GM23338 (cell line): ENCODE data around the gene SFRP4. TPM values are rescaled to one million over a fixed set of nuclear protein-coding genes. Genes with fewer than 3 reads are reported as not detected.

Source experiments
- ATAC-seq: fragments of 200-7000 bp; cut with Tn5 transposase; 3 replicates; pipeline ENCODE4 v1.9.1; 2020
- DNase-seq: peaks from one replicate; pipeline ENCODE4 v3.0.0-alpha.2; 2015; ENCODE audit warnings: low spot score
- H2AFZ ChIP-seq: fragments of 200-600 bp; sonication (generic); 2 replicates; pipeline ENCODE4 v1.8.0; 2016; ENCODE audit warnings: antibody characterized with exemption, mild to moderate bottlenecking, moderate library complexity
- H3F3A ChIP-seq: fragments of 200-600 bp; sonication (generic); replicated peaks from 2 replicates; pipeline ENCODE4 v1.8.0; 2017; ENCODE audit warnings: antibody characterized with exemption, mixed run types, low read depth
- H3K27ac ChIP-seq: fragments of 200-600 bp; sonication (generic); 2 replicates; pipeline ENCODE4 v1.6.1; 2016; ENCODE audit warnings: low read depth
- H3K27me3 ChIP-seq: fragments of 200-600 bp; sonication (generic); 2 replicates; pipeline ENCODE4 v1.8.0; 2016; ENCODE audit warnings: mild to moderate bottlenecking, mixed run types, moderate library complexity; ENCODE audit not compliant: insufficient read depth
- H3K36me3 ChIP-seq: fragments of 200-600 bp; sonication (generic); 2 replicates; pipeline ENCODE4 v1.8.0; 2016; ENCODE audit warnings: mild to moderate bottlenecking; ENCODE audit not compliant: insufficient read depth
- H3K4me1 ChIP-seq: fragments of 200-600 bp; sonication (generic); 2 replicates; pipeline ENCODE4 v1.8.0; 2016; ENCODE audit warnings: mild to moderate bottlenecking, moderate library complexity; ENCODE audit not compliant: insufficient read depth
- H3K4me2 ChIP-seq: fragments of 200-600 bp; sonication (generic); 2 replicates; pipeline ENCODE4 v1.7.1; 2017; ENCODE audit warnings: mixed run types
- H3K4me3 ChIP-seq: fragments of 200-600 bp; sonication (generic); 2 replicates; pipeline ENCODE4 v1.6.1; 2016; ENCODE audit warnings: mixed run types
- H3K79me2 ChIP-seq: fragments of 200-600 bp; sonication (generic); replicated peaks from 2 replicates; pipeline ENCODE4 v1.8.0; 2017; ENCODE audit warnings: mild to moderate bottlenecking; ENCODE audit not compliant: insufficient read depth
- H3K9me2 ChIP-seq: fragments of 200-600 bp; sonication (generic); 2 replicates; pipeline ENCODE4 v1.8.0; 2017; ENCODE audit not compliant: insufficient read depth
- H4K20me1 ChIP-seq: fragments of 200-600 bp; sonication (generic); replicated peaks from 2 replicates; pipeline ENCODE4 v1.8.0; 2017; ENCODE audit warnings: mild to moderate bottlenecking; ENCODE audit not compliant: insufficient read depth
- H3K27ac Mint-ChIP-seq: 2 replicates; pipeline ENCODE4 v1.8.0; 2020; ENCODE audit warnings: inconsistent platforms, mild to moderate bottlenecking, moderate library complexity, mixed read lengths
- H3K27me3 Mint-ChIP-seq: 3 replicates; pipeline ENCODE4 v1.8.0; 2022; ENCODE audit warnings: low read depth, mild to moderate bottlenecking, moderate library complexity, mixed read lengths, inconsistent platforms; ENCODE audit not compliant: insufficient read depth, poor library complexity
- H3K36me3 Mint-ChIP-seq: 3 replicates; pipeline ENCODE4 v1.8.0; 2021; ENCODE audit warnings: low read depth, mild to moderate bottlenecking, inconsistent platforms, moderate library complexity, mixed read lengths
- H3K4me1 Mint-ChIP-seq: 3 replicates; pipeline ENCODE4 v1.8.0; 2020; ENCODE audit warnings: mild to moderate bottlenecking, inconsistent platforms, mixed read lengths
- H3K4me3 Mint-ChIP-seq: 3 replicates; pipeline ENCODE4 v1.8.0; 2021; ENCODE audit warnings: moderate library complexity, mild to moderate bottlenecking, inconsistent platforms, mixed read lengths
- H3K9me3 Mint-ChIP-seq: 3 replicates; pipeline ENCODE4 v1.8.0; 2020; ENCODE audit warnings: moderate library complexity, mild to moderate bottlenecking, inconsistent platforms, mixed read lengths
- CREB1 ChIP-seq: fragments of 250-450 bp; sonication (Bioruptor Pico); IDR thresholded peaks from 2 replicates; pipeline ENCODE4 v1.5.0; 2020; ENCODE audit warnings: low read depth, mild to moderate bottlenecking, moderate library complexity
- EZH2 ChIP-seq: fragments of 200-600 bp; sonication (generic); IDR thresholded peaks from one replicate; pipeline ENCODE4 v1.8.0; 2017; ENCODE audit warnings: antibody characterized with exemption, mild to moderate bottlenecking, low read depth; ENCODE audit not compliant: unreplicated experiment
- POLR2AphosphoS5 ChIP-seq: IDR thresholded peaks from 2 replicates; pipeline ENCODE4 v1.6.1; 2016; ENCODE audit warnings: antibody characterized with exemption, low read depth
- ZNF114 ChIP-seq: fragments of 250-450 bp; sonication (Bioruptor Pico); IDR thresholded peaks from 2 replicates; pipeline ENCODE4 v1.5.0; 2020; ENCODE audit warnings: mild to moderate bottlenecking, moderate library complexity
- polyA plus RNA-seq: library from polyadenylated mRNA; unstranded; fragments of >200 nt; fragmentation: Nextera tagmentation; extraction: Ambion mirVana; gene quantifications from 2 replicates; pipeline ENCODE4 v1.2.1, GENCODE V29; 2016
- total RNA-seq: library from RNA; depleted of rRNA; stranded (reverse); fragments of >200 nt; shearing (Covaris generic); gene quantifications from 2 replicates; pipeline ENCODE4 v1.2.3, GENCODE V29; 2014
- TF ChIP-seq, protein P1 (sequence below): fragments of 250-450 bp; sonication (Bioruptor Pico); IDR thresholded peaks from 2 replicates; pipeline ENCODE4 v1.5.0; 2020; ENCODE audit warnings: mild to moderate bottlenecking, moderate library complexity
- TF ChIP-seq, protein P2 (sequence below), 2 experiments: fragments of 200-600 bp in 1 of 2; sonication (generic) in 1 of 2; conservative IDR thresholded peaks; 2 replicates each; pipeline versions ENCODE4 v1.5.1 to v1.6.1; 2016 to 2017; ENCODE audit warnings: antibody characterized with exemption in 2 of 2, low read depth in 2 of 2, mild to moderate bottlenecking in 2 of 2, moderate library complexity in 1 of 2

The SFRP4 gene
- total and polyA plus RNA-seq, 2 experiments from 2014 or later = not detected

DNA sequence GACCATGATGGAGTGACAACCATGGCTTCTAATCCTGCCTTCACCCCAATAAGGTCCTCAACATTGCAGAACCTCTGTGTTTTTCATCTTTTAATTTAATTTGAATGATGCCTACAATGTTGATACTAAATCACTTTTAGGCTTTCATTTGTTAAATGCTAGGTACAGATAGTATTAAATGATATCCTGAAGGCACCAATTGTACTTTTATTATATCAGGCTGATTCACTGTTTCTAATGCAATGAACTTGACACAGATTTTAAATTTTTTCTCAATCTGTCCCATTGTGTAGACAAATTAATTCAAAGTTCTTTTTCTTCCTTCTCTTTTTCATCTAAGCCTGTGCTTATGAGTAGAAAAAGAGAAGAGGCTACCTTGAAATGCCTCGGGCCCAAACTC, 9.0 kb upstream of the SFRP4 start:
- H3K4me3 Mint-ChIP-seq = no peak overlapping the region
- Histone ChIP-seq H3K27me3 (peaks cover 9% of the 10 kb centered on the region; the same call in 1 of the 2 replicates), H3K9me2 (no peaks in the 10 kb centered on the region), H3K79me2 (0 out of 2 replicates have a peak, but pooled peaks cover 8% of the 10 kb centered on the region), H3K36me3 (no peaks in the 10 kb centered on the region), H3K27ac (no peak overlapping the region), H3K4me1 (peaks cover 6% of the 10 kb centered on the region; the same call in 1 of the 2 replicates), H3K4me2 (no peak overlapping the region), H4K20me1 (no peaks in the 10 kb centered on the region), H3K4me3 (no peak overlapping the region), H3F3A (no peaks in the 10 kb centered on the region), H2AFZ (no peak overlapping the region)
- H3K4me1 Mint-ChIP-seq = peaks cover 3% of the 10 kb centered on the region; the same call in 1 of the 3 replicates
- H3K27ac Mint-ChIP-seq = no peak overlapping the region
- no peak for ATAC-seq
- H3K9me3 Mint-ChIP-seq = no peaks in the 10 kb centered on the region
- H3K36me3 Mint-ChIP-seq = no peaks in the 10 kb centered on the region; the same call in 2 of the 3 replicates
- TF ChIP-seq CREB1 (CRISPR knock-in tag) = no peak
- TF ChIP-seq, protein P1, sequence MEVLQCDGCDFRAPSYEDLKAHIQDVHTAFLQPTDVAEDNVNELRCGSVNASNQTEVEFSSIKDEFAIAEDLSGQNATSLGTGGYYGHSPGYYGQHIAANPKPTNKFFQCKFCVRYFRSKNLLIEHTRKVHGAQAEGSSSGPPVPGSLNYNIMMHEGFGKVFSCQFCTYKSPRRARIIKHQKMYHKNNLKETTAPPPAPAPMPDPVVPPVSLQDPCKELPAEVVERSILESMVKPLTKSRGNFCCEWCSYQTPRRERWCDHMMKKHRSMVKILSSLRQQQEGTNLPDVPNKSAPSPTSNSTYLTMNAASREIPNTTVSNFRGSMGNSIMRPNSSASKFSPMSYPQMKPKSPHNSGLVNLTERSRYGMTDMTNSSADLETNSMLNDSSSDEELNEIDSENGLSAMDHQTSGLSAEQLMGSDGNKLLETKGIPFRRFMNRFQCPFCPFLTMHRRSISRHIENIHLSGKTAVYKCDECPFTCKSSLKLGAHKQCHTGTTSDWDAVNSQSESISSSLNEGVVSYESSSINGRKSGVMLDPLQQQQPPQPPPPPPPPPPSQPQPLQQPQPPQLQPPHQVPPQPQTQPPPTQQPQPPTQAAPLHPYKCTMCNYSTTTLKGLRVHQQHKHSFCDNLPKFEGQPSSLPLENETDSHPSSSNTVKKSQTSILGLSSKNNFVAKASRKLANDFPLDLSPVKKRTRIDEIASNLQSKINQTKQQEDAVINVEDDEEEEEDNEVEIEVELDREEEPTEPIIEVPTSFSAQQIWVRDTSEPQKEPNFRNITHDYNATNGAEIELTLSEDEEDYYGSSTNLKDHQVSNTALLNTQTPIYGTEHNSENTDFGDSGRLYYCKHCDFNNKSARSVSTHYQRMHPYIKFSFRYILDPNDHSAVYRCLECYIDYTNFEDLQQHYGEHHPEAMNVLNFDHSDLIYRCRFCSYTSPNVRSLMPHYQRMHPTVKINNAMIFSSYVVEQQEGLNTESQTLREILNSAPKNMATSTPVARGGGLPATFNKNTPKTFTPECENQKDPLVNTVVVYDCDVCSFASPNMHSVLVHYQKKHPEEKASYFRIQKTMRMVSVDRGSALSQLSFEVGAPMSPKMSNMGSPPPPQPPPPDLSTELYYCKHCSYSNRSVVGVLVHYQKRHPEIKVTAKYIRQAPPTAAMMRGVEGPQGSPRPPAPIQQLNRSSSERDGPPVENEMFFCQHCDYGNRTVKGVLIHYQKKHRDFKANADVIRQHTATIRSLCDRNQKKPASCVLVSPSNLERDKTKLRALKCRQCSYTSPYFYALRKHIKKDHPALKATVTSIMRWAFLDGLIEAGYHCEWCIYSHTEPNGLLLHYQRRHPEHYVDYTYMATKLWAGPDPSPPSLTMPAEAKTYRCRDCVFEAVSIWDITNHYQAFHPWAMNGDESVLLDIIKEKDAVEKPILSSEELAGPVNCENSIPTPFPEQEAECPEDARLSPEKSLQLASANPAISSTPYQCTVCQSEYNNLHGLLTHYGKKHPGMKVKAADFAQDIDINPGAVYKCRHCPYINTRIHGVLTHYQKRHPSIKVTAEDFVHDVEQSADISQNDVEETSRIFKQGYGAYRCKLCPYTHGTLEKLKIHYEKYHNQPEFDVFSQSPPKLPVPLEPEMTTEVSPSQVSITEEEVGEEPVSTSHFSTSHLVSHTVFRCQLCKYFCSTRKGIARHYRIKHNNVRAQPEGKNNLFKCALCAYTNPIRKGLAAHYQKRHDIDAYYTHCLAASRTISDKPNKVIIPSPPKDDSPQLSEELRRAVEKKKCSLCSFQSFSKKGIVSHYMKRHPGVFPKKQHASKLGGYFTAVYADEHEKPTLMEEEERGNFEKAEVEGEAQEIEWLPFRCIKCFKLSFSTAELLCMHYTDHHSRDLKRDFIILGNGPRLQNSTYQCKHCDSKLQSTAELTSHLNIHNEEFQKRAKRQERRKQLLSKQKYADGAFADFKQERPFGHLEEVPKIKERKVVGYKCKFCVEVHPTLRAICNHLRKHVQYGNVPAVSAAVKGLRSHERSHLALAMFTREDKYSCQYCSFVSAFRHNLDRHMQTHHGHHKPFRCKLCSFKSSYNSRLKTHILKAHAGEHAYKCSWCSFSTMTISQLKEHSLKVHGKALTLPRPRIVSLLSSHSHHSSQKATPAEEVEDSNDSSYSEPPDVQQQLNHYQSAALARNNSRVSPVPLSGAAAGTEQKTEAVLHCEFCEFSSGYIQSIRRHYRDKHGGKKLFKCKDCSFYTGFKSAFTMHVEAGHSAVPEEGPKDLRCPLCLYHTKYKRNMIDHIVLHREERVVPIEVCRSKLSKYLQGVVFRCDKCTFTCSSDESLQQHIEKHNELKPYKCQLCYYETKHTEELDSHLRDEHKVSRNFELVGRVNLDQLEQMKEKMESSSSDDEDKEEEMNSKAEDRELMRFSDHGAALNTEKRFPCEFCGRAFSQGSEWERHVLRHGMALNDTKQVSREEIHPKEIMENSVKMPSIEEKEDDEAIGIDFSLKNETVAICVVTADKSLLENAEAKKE (CRISPR knock-in tag) = no peak
- no peak for TF ChIP-seq ZNF114 (CRISPR knock-in tag)
- TF ChIP-seq EZH2 = no peak
- TF ChIP-seq, protein P2, sequence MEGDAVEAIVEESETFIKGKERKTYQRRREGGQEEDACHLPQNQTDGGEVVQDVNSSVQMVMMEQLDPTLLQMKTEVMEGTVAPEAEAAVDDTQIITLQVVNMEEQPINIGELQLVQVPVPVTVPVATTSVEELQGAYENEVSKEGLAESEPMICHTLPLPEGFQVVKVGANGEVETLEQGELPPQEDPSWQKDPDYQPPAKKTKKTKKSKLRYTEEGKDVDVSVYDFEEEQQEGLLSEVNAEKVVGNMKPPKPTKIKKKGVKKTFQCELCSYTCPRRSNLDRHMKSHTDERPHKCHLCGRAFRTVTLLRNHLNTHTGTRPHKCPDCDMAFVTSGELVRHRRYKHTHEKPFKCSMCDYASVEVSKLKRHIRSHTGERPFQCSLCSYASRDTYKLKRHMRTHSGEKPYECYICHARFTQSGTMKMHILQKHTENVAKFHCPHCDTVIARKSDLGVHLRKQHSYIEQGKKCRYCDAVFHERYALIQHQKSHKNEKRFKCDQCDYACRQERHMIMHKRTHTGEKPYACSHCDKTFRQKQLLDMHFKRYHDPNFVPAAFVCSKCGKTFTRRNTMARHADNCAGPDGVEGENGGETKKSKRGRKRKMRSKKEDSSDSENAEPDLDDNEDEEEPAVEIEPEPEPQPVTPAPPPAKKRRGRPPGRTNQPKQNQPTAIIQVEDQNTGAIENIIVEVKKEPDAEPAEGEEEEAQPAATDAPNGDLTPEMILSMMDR (conservative IDR thresholded peaks at IDR 0.05; ENCODE audit: low read depth in 2 of 2) = no peak
- TF ChIP-seq POLR2AphosphoS5 = no peak
- no peak for DNase-seq
- H3K27me3 Mint-ChIP-seq = peaks cover 4% of the 10 kb centered on the region
